Keratinocyte (primary cell): ENCODE measurements around the gene SOAT1. TPM values are rescaled to one million over a fixed set of nuclear protein-coding genes. Genes with fewer than 3 reads are reported as not detected.

Source experiments
- DNase-seq: peaks from one replicate; pipeline ENCODE4 v3.0.0-alpha.2; 2011; ENCODE audit warnings: low read depth, missing footprints, low spot score
- FAIRE-seq: peaks from 2 replicates; lab custom pipeline; 2011; peaks lifted over from hg19 to GRCh38; lab: Jason Lieb, UNC
- H2AFZ ChIP-seq: 2 replicates; pipeline ENCODE4 v1.6.0; 2012; ENCODE audit warnings: low read length, control low read depth, inconsistent platforms; ENCODE audit not compliant: control insufficient read depth
- H3K27ac ChIP-seq: 2 replicates; pipeline ENCODE4 v1.5.1; 2011; ENCODE audit warnings: low read length; ENCODE audit not compliant: control insufficient read depth, insufficient read depth
- H3K27me3 ChIP-seq: 3 replicates; pipeline ENCODE4 v1.6.0; 2011; ENCODE audit warnings: low read length; ENCODE audit not compliant: control insufficient read depth, insufficient read depth; ENCODE audit errors: extremely low read depth
- H3K36me3 ChIP-seq, 2 experiments: 2 replicates in 1 of 2; 3 replicates in 1 of 2; pipeline ENCODE4 v1.5.1; 2011; ENCODE audit warnings: low read length in 2 of 2, mild to moderate bottlenecking in 1 of 2; ENCODE audit not compliant: control insufficient read depth in 2 of 2, insufficient read depth in 2 of 2; ENCODE audit errors: extremely low read depth in 1 of 2
- H3K4me1 ChIP-seq: 3 replicates; pipeline ENCODE4 v1.5.1; 2011; ENCODE audit warnings: low read length; ENCODE audit not compliant: control insufficient read depth, insufficient read depth; ENCODE audit errors: extremely low read depth
- H3K4me2 ChIP-seq: 3 replicates; pipeline ENCODE4 v1.6.0; 2011; ENCODE audit warnings: low read depth, low read length; ENCODE audit not compliant: control insufficient read depth, insufficient read depth; ENCODE audit errors: extremely low read depth
- H3K4me3 ChIP-seq, 3 experiments: fragments of 200-600 bp in 1 of 3; sonication (generic) in 1 of 3; 2 replicates in 2 of 3; 3 replicates in 1 of 3; pipeline ENCODE4 v1.5.1; 2011 to 2016; ENCODE audit warnings: low read length in 3 of 3, mild to moderate bottlenecking in 3 of 3, control low read depth in 2 of 3, inconsistent platforms in 1 of 3, low read depth in 1 of 3, mixed read lengths in 1 of 3, mixed run types in 1 of 3, moderate library complexity in 1 of 3; ENCODE audit not compliant: control insufficient read depth in 2 of 3, insufficient read depth in 2 of 3; ENCODE audit errors: extremely low read depth in 1 of 3
- H3K79me2 ChIP-seq: 2 replicates; pipeline ENCODE4 v1.6.0; 2012; ENCODE audit warnings: low read length; ENCODE audit not compliant: control insufficient read depth, insufficient read depth
- H3K9ac ChIP-seq: 3 replicates; pipeline ENCODE4 v1.6.0; 2011; ENCODE audit warnings: low read length; ENCODE audit not compliant: control insufficient read depth, insufficient read depth; ENCODE audit errors: extremely low read depth
- H3K9me1 ChIP-seq: 3 replicates; pipeline ENCODE4 v1.6.0; 2011; ENCODE audit warnings: low read length; ENCODE audit not compliant: control insufficient read depth, insufficient read depth; ENCODE audit errors: extremely low read depth
- H3K9me3 ChIP-seq: 2 replicates; pipeline ENCODE4 v1.5.1; 2012; ENCODE audit warnings: low read depth, low read length; ENCODE audit not compliant: control insufficient read depth
- H4K20me1 ChIP-seq: 3 replicates; pipeline ENCODE4 v1.6.0; 2011; ENCODE audit warnings: low read length; ENCODE audit not compliant: control insufficient read depth, insufficient read depth; ENCODE audit errors: extremely low read depth
- EZH2 ChIP-seq: IDR thresholded peaks from one replicate; pipeline ENCODE4 v1.6.1; 2012; ENCODE audit warnings: inconsistent platforms, mild to moderate bottlenecking, low read length, moderate library complexity
- dilution Hi-C: fragments of 300-500 bp; cut with MboI; formaldehyde crosslinking; loops from one replicate; pipeline ENCODE4 v1.7.0; 2020; ENCODE audit warnings: low sequenced_read_pairs; ENCODE audit not compliant: extremely low pct_ligation_motif_present
- polyA plus RNA-seq, 5 experiments: library from polyadenylated mRNA; depleted of rRNA in 3 of 5; stranded (reverse) in 3 of 5; stranded (forward) in 1 of 5; unstranded in 1 of 5; fragments of >200 nt; gene quantifications; 1 replicate in 1 of 5; 2 replicates in 3 of 5; 3 replicates in 1 of 5; pipeline versions ENCODE4 v1.2.1 to v1.2.3, GENCODE V29; 2011 to 2012; ENCODE audit warnings: missing spikeins in 2 of 5, low read depth in 1 of 5, low replicate concordance in 1 of 5
- TF ChIP-seq, protein P1 (sequence below), 3 experiments: IDR thresholded peaks in 1 of 3; conservative IDR thresholded peaks in 1 of 3; optimal IDR thresholded peaks in 1 of 3; 2 replicates in 2 of 3; 3 replicates in 1 of 3; pipeline versions ENCODE3 to v1.5.1; 2011; ENCODE audit warnings: low read length in 3 of 3, mild to moderate bottlenecking in 3 of 3, moderate library complexity in 2 of 3, control low read depth in 1 of 3, inconsistent platforms in 1 of 3; ENCODE audit not compliant: insufficient read depth in 2 of 3; ENCODE audit errors: extremely low read depth in 1 of 3

SOAT1 gene
- polyA plus RNA-seq, 1 donor (not counting 4 experiments of a cell fraction or from before 2014, with no cell fraction given) = 62.9 TPM

DNA sequence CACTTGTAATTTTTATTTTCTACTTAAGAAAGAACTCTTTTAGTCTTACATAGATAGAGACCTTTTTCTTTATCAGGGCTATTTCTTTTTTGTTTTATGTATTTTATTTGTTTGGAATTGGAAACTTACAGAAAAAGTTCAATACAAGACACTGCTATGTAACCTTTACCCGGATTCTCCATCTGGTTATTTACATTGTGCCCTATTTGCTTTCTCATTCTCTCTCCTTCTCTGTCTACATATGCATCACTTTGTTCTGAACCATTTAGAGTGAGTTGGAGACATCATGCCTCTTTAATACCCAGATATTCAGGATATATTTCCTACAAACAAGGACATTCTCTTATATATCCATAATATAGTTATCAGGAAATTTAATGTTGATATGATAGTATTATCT is 90.4 kb downstream of the SOAT1 start:
- Histone ChIP-seq H3K79me2 (no peaks in the 10 kb centered on the region), H3K36me3 (no peaks in the 10 kb centered on the region), H3K4me3 (no peak overlapping the region), H3K9me3 (no peaks in the 10 kb centered on the region), H3K27ac (no peak overlapping the region), H3K9ac (no peak overlapping the region), H4K20me1 (no peaks in the 10 kb centered on the region), H3K4me2 (no peak overlapping the region), H2AFZ (no peak overlapping the region), H3K27me3 (no peaks in the 10 kb centered on the region), H3K9me1 (no peaks in the 10 kb centered on the region), H3K4me1 (no peaks in the 10 kb centered on the region)
- no peak for FAIRE-seq
- dilution Hi-C loops = no loop called here
- TF ChIP-seq EZH2 = no peak
- TF ChIP-seq, protein P1, sequence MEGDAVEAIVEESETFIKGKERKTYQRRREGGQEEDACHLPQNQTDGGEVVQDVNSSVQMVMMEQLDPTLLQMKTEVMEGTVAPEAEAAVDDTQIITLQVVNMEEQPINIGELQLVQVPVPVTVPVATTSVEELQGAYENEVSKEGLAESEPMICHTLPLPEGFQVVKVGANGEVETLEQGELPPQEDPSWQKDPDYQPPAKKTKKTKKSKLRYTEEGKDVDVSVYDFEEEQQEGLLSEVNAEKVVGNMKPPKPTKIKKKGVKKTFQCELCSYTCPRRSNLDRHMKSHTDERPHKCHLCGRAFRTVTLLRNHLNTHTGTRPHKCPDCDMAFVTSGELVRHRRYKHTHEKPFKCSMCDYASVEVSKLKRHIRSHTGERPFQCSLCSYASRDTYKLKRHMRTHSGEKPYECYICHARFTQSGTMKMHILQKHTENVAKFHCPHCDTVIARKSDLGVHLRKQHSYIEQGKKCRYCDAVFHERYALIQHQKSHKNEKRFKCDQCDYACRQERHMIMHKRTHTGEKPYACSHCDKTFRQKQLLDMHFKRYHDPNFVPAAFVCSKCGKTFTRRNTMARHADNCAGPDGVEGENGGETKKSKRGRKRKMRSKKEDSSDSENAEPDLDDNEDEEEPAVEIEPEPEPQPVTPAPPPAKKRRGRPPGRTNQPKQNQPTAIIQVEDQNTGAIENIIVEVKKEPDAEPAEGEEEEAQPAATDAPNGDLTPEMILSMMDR (optimal IDR thresholded peaks at IDR 0.05 in 1 of 3, IDR thresholded peaks at IDR 0.05 in 1 of 3, conservative IDR thresholded peaks at IDR 0.05 in 1 of 3; ENCODE audit: extremely low read depth in 1 of 3, insufficient read depth in 2 of 3, low read length in 3 of 3) = no peak
- DNase-seq = no peak

DNA sequence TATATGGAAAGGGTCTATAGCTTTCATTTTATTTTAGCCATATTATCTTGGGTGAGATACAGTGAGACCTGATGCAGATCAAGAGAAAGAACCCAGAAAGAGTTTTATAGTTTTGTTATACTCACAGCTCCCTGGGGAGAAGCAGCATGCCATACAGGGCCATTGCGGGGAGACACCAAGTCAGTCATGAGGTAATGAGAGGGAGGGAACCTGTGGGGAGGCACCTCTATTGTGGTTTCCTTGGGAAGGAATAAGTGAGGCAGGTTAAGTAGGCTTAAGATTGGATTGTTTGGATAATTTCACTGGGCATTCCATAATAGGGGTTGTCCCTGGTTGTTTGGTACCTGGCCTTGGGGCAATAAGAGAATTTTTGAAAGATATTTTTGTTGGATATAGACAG is 91.9 kb downstream of the SOAT1 start:
- no peaks in the 10 kb centered on the region for H3K36me3 ChIP-seq
- H3K27ac ChIP-seq = no peak overlapping the region
- DNase-seq = no peak
- H3K4me2 ChIP-seq = no peak overlapping the region
- FAIRE-seq = no peak
- H3K9ac ChIP-seq = no peak overlapping the region
- no peaks in the 10 kb centered on the region for H3K79me2 ChIP-seq
- no peak overlapping the region for H3K4me3 ChIP-seq
- dilution Hi-C loops = no loop called here
- H2AFZ ChIP-seq = no peak overlapping the region
- H3K27me3 ChIP-seq = no peaks in the 10 kb centered on the region
- no peaks in the 10 kb centered on the region for H4K20me1 ChIP-seq
- H3K9me1 ChIP-seq = no peaks in the 10 kb centered on the region
- TF ChIP-seq, protein P1 (optimal IDR thresholded peaks at IDR 0.05 in 1 of 3, IDR thresholded peaks at IDR 0.05 in 1 of 3, conservative IDR thresholded peaks at IDR 0.05 in 1 of 3; ENCODE audit: extremely low read depth in 1 of 3, insufficient read depth in 2 of 3, low read length in 3 of 3) = no peak
- no peak for TF ChIP-seq EZH2
- no peaks in the 10 kb centered on the region for H3K4me1 ChIP-seq
- H3K9me3 ChIP-seq = no peaks in the 10 kb centered on the region
